ENCODE data around the gene HSD17B1.

- TF ChIP-seq EZH2phosphoT487 (conservative IDR thresholded peaks at IDR 0.05; ENCODE audit: low read length): no peak
- no peak for TF ChIP-seq CTCF (IDR thresholded peaks at IDR 0.05; ENCODE audit: insufficient read depth, low read length, poor library complexity, severe bottlenecking)
These were observed 44.1 kb upstream of the HSD17B1 start for GRCh38 chr17:42508426-42509165.
